ENCODE results near the gene NFYB.

GRCh38 chr12:104172570-104172947 lies 34.5 kb upstream of the NFYB start:
- TF ChIP-seq, protein P1, sequence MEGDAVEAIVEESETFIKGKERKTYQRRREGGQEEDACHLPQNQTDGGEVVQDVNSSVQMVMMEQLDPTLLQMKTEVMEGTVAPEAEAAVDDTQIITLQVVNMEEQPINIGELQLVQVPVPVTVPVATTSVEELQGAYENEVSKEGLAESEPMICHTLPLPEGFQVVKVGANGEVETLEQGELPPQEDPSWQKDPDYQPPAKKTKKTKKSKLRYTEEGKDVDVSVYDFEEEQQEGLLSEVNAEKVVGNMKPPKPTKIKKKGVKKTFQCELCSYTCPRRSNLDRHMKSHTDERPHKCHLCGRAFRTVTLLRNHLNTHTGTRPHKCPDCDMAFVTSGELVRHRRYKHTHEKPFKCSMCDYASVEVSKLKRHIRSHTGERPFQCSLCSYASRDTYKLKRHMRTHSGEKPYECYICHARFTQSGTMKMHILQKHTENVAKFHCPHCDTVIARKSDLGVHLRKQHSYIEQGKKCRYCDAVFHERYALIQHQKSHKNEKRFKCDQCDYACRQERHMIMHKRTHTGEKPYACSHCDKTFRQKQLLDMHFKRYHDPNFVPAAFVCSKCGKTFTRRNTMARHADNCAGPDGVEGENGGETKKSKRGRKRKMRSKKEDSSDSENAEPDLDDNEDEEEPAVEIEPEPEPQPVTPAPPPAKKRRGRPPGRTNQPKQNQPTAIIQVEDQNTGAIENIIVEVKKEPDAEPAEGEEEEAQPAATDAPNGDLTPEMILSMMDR (IDR thresholded peaks at IDR 0.05) = no peak
- TF ChIP-seq POLR2A (IDR thresholded peaks at IDR 0.05) = no peak
